Hematopoietic multipotent progenitor cell treated with erythropoietin and hydrocortisone succinate and interleukin-3 and kit ligand, for 6 days (in vitro differentiated cells): ENCODE measurements around the gene APBB2.
"Not testable (repeated sequence)": the region's sequence is repeated elsewhere in the genome, so short reads cannot be mapped to it uniquely, and the experiment has no call there.

Experiments
- DNase-seq: peaks from one replicate; pipeline ENCODE4 v3.0.0-alpha.2; 2015

Gene APBB2

GRCh38 chr4:40842318-40842717 is 372.0 kb downstream of the APBB2 start:
- DNase-seq, result no peak

GRCh38 chr4:40840985-40841571 is 373.3 kb downstream of the APBB2 start:
- DNase-seq, result peak; percentile 82

- DNase-seq, result no peak
Measured at GRCh38 chr4:40840255-40840984, 373.9 kb downstream of the APBB2 start.

GRCh38 chr4:40838742-40839141 is 375.6 kb downstream of the APBB2 start:
- DNase-seq, result no peak

- no peak for DNase-seq
Measured at GRCh38 chr4:40837094-40837870, 377.1 kb downstream of the APBB2 start.

- DNase-seq, result no peak
Measured at GRCh38 chr4:40833212-40833611, 381.1 kb downstream of the APBB2 start.

- DNase-seq, result no peak
Measured at GRCh38 chr4:40832175-40832574, 382.2 kb downstream of the APBB2 start.

GRCh38 chr4:40831146-40831907 is 383.0 kb downstream of the APBB2 start:
- DNase-seq, result no peak

- peak; percentile 10 for DNase-seq
Measured at GRCh38 chr4:40829586-40829985, 384.8 kb downstream of the APBB2 start.

- DNase-seq, result no peak
Measured at GRCh38 chr4:40828661-40829060, 385.7 kb downstream of the APBB2 start.

GRCh38 chr4:40827758-40828157 is 386.6 kb downstream of the APBB2 start:
- DNase-seq, result no peak

- DNase-seq, result no peak
Measured at GRCh38 chr4:40826821-40827220, 387.5 kb downstream of the APBB2 start.

GRCh38 chr4:40825014-40825838 is 389.1 kb downstream of the APBB2 start:
- DNase-seq, result no peak

GRCh38 chr4:40822420-40823166 is 391.7 kb downstream of the APBB2 start:
- DNase-seq, result no peak

- no peak for DNase-seq
Measured at GRCh38 chr4:40820101-40820500, 394.2 kb downstream of the APBB2 start.

- DNase-seq, result not testable (repeated sequence)
Measured at GRCh38 chr4:40817157-40817556, 397.2 kb downstream of the APBB2 start.

GRCh38 chr4:40812856-40813255 is 401.5 kb downstream of the APBB2 start:
- DNase-seq, result no peak

GRCh38 chr4:40812386-40812785 is 402.0 kb downstream of the APBB2 start:
- DNase-seq, result peak; percentile 8

- DNase-seq, result peak; percentile 8
Measured at GRCh38 chr4:40811956-40812355, 402.4 kb downstream of the APBB2 start.

GRCh38 chr4:40808926-40809457 is 405.4 kb downstream of the APBB2 start:
- DNase-seq, result no peak

GRCh38 chr4:40804598-40804997 is 409.7 kb downstream of the APBB2 start:
- DNase-seq, result no peak
